ENCODE measurements around the gene NCAM1. TPM values are rescaled to one million over a fixed set of nuclear protein-coding genes. Genes with fewer than 3 reads are reported as not detected.

NCAM1 gene
- total RNA-seq, 1 donor from 2014 or later, result 3.5 TPM

DNA sequence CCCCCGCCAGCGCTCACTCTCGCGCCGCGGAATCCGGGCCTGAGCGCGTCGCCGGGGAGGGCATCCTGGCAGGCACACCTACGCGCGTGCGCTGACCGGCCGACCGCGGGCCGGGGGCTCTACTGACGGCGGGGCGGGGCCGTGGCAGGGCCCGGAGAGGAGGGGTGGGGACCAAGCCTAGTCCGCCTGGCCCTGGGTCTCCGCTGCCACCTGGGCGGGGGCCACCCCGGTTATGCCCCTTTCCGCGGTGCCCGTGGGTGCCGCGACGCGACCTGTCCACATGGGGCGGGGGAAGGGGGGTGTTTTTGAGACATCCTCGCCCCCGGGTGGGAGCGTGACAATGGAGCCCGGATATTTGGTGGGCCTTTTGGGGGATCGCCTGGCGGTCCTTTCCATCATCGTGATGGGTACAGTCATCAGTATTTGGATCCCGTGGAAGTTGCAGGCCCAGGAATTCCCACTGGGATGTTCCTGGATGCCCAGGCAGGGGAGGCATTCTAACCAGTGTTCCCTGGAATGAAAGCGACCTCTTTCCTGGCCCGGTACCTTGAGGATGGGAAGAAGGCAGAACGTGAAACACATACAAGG, 2.2 kb downstream of the NCAM1 start:
- Histone ChIP-seq H3K4me3 (peak overlapping the region; percentile 54), H3K9me3 (no peaks in the 10 kb centered on the region), H3K36me3 (no peaks in the 10 kb centered on the region), H3K27me3 (ENCODE audit: low read depth) (peaks cover 69% of the 10 kb centered on the region), H3K27ac (no peak overlapping the region), H3K4me1 (peaks cover 25% of the 10 kb centered on the region)
- peak in 1 of 2 donors; percentile 18 for ATAC-seq
- TF ChIP-seq, protein P1, sequence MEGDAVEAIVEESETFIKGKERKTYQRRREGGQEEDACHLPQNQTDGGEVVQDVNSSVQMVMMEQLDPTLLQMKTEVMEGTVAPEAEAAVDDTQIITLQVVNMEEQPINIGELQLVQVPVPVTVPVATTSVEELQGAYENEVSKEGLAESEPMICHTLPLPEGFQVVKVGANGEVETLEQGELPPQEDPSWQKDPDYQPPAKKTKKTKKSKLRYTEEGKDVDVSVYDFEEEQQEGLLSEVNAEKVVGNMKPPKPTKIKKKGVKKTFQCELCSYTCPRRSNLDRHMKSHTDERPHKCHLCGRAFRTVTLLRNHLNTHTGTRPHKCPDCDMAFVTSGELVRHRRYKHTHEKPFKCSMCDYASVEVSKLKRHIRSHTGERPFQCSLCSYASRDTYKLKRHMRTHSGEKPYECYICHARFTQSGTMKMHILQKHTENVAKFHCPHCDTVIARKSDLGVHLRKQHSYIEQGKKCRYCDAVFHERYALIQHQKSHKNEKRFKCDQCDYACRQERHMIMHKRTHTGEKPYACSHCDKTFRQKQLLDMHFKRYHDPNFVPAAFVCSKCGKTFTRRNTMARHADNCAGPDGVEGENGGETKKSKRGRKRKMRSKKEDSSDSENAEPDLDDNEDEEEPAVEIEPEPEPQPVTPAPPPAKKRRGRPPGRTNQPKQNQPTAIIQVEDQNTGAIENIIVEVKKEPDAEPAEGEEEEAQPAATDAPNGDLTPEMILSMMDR (IDR thresholded peaks at IDR 0.05), result no peak
- no peak for DNase-seq
- intact Hi-C loops (cut with DNase I), result no loop called here

DNA sequence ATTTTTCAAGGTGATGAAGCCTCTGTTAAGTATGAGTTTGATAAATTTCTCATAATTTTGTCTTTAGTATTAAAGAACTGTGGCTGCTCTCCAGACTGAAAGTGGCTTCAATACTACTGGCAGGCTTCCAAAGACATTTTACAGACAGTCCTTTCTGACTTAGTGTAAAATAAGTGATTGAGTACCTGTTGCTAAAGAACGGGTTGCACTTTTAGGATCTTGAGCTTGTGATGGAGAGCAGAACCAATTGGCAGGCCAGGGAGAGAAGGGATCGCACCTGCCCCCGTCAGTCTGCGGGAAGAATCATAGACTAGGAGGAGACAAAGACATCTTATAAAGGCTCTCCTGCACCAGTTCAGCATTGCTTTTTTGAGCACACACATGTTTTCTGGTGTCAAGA, 4.4 kb downstream of the NCAM1 start:
- DNase-seq, result no peak
- Histone ChIP-seq H3K27ac (no peak overlapping the region), H3K4me3 (no peak overlapping the region), H3K27me3 (ENCODE audit: low read depth) (peaks cover 48% of the 10 kb centered on the region), H3K4me1 (peaks cover 25% of the 10 kb centered on the region), H3K36me3 (no peaks in the 10 kb centered on the region), H3K9me3 (no peaks in the 10 kb centered on the region)
- intact Hi-C loops (cut with DNase I), result no loop called here
- TF ChIP-seq, protein P1 (IDR thresholded peaks at IDR 0.05), result no peak
- no peak for ATAC-seq

DNA sequence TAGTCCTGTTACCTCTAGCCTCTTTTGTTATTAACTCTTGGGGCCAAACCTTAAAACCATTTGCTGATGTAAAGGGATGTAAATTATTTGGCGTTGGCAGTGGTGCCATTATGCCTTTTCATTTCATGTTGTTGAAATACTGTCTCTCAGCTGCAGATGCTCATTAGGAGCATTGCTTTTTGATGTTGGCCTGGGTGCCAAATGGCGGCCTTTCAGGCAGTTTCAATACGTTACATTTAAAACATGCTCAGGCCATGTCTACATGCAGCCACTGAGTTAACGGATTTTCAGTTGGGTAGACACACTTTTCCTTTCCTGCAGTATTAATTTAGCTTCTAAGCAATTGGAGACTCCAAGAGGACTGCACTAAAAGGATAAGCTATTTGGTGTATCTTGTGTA, 5.3 kb downstream of the NCAM1 start:
- TF ChIP-seq, protein P1 (IDR thresholded peaks at IDR 0.05), result no peak
- Histone ChIP-seq H3K27ac (no peak overlapping the region), H3K9me3 (no peaks in the 10 kb centered on the region), H3K36me3 (no peaks in the 10 kb centered on the region), H3K27me3 (ENCODE audit: low read depth) (peaks cover 39% of the 10 kb centered on the region), H3K4me3 (no peak overlapping the region), H3K4me1 (peaks cover 17% of the 10 kb centered on the region)
- no peak for DNase-seq
- ATAC-seq, result no peak
- intact Hi-C loops (cut with DNase I), result no loop called here

DNA sequence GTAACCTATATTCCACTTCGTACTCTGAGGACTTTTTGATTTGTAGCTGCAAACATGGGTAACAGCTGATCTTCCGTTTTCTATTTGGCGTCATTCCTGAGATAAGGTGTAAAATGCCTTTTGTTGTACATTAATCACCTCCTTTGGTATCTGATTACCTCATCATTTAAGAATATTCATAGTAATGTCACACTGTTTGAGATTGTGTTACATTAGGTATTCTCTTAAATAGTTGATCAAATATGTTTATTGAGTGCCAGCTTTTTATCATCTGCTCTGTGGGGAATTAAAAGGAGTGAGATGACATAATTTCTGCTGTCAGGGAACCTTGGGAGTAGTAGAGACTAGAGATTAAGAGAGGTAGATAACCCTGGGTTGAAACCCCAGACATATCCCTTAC, 5.9 kb downstream of the NCAM1 start:
- no peaks in the 10 kb centered on the region for H3K9me3 ChIP-seq
- H3K36me3 ChIP-seq, result no peaks in the 10 kb centered on the region
- TF ChIP-seq, protein P1 (IDR thresholded peaks at IDR 0.05), result no peak
- H3K4me1 ChIP-seq, result peaks cover 12% of the 10 kb centered on the region
- H3K4me3 ChIP-seq, result no peak overlapping the region
- intact Hi-C loops (cut with DNase I), result no loop called here
- no peak for ATAC-seq
- peaks cover 34% of the 10 kb centered on the region for H3K27me3 ChIP-seq (ENCODE audit: low read depth)
- DNase-seq, result no peak
- no peak overlapping the region for H3K27ac ChIP-seq

DNA sequence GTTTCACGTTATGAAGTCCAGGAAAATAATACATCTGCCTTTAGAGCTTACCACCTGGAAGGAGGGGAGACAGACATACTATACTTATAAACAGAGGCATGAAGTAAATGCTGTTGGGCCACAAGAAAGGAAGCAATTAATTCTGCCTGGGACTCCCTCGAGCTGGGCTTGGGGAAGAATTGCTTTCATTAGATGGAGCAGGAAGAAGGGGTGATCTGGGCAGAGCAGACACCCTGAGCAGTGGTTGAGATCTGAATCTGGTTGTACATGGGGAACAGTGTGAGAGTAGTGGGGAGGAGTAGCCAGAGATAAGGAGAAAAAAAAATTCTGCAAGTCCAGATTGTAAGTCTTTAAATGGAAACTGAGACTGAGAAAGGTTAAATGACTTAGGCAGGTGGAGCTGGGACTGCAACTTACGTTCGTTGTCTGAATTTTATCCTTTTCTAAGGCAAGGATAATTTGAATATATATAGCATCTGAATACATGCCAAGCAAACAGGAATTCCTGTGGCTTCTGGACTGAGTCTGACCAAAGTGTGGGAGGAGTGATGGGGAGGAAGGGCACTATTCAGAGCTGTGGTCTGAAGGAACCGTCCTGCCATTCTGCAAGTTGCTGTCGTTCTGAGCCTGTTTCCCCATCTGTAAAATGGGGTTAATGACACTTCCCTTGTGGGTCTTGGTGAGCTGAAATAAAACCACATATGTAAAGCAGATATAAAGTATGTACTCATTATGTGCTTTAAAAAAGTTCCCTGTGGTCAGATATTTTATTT, 7.9 kb downstream of the NCAM1 start:
- intact Hi-C loops (cut with DNase I), result no loop called here
- Histone ChIP-seq H3K9me3 (no peaks in the 10 kb centered on the region), H3K36me3 (no peaks in the 10 kb centered on the region), H3K4me1 (no peaks in the 10 kb centered on the region), H3K27ac (no peak overlapping the region), H3K4me3 (no peak overlapping the region), H3K27me3 (ENCODE audit: low read depth) (peaks cover 13% of the 10 kb centered on the region)
- ATAC-seq (no peak), DNase-seq (no peak)
- TF ChIP-seq, protein P1 (IDR thresholded peaks at IDR 0.05), result no peak
